GM19238 (cell line): ENCODE results near the gene DGAT2.

Source experiments
- DNase-seq: peaks from one replicate; pipeline ENCODE4 v3.0.0; 2011; ENCODE audit warnings: low spot score; ENCODE audit not compliant: insufficient read length

DGAT2 gene

DNA sequence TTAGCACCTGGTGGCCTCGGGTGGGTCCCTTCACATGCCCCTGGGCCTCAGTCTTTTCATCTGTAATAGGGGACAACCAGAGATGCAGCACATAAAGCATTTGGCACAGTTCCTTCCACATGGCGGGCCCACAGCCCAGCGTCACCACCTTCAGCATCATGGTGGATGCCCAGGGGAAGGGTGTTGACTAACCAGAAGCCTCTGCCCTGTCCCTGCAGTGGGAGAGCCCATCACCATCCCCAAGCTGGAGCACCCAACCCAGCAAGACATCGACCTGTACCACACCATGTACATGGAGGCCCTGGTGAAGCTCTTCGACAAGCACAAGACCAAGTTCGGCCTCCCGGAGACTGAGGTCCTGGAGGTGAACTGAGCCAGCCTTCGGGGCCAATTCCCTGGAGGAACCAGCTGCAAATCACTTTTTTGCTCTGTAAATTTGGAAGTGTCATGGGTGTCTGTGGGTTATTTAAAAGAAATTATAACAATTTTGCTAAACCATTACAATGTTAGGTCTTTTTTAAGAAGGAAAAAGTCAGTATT lies 31.6 kb downstream of the DGAT2 start:
- DNase-seq, result no peak

- no peak for DNase-seq
Observed at GRCh38 chr11:75800728-75801361, 32.3 kb downstream of the DGAT2 start.

GRCh38 chr11:75801362-75802020 lies 32.9 kb downstream of the DGAT2 start:
- DNase-seq, result peak; percentile 30

DNA sequence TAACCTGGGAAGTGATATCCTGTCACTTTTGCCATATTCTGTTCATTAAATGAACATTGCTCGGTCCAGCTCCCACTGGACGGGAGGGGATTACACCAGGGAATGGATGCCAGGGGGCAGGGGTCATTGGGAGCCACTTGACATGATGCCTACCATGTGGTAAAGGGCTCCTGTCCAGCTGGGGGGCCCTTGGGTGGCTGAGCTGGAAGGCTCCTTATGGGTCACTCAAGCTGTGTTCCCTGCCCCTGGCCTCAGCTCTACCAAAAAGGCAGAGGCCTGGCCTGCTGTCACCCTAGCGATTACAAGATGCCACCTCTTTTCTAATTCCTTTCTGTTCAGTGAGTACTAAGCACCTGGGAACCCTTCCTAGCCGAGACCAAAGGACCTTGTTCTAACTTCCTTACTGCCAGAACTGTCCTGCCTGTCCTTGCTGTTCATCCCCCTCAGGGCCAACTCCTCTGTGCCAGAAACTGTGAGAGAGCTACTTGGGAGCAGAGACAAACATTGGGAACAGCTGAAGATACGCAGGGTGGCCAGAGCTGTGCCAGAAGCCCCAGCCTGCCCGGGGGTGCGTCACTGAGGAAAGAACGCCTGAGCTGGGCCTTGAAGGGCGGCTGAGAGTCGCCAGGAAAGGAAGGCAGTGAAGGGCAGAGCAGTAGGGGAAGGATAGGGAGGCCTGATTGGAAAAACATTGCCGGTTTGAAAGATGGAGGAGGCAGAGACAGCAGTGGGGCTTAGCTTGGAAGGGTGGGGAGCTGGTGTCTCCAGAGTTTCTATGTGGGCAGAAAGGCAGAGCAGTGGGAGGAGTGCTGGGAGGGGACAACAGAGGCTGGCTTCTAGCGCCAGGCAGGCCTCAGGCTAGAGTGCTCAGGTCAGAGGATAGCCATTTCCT lies 33.7 kb downstream of the DGAT2 start:
- no peak for DNase-seq

GRCh38 chr11:75802913-75803820 lies 34.6 kb downstream of the DGAT2 start:
- DNase-seq, result peak; percentile 68

- DNase-seq, result no peak
Observed at GRCh38 chr11:75809111-75809510, 40.5 kb downstream of the DGAT2 start.

DNA sequence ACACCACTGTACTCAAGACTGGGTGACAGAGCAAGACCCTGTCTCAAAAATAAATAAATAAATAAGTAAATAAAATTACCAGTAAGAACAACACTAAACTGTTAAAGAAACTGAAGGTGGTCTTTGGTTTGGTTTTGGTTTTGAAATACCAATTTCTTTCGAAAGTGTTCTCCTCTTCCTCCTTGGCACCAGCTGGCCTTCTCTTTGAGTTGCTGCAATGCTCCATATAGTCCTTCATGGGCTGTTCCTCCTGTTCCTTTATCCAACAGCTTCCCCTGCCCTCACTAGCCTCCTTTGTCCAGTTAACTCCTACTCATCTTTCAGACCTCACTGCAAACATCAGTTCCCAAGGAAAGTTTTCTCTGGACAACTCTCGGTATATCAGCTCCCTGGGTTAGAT lies 41.4 kb downstream of the DGAT2 start:
- no peak for DNase-seq

- no peak for DNase-seq
Observed at GRCh38 chr11:75810637-75811390, 42.2 kb downstream of the DGAT2 start.

DNA sequence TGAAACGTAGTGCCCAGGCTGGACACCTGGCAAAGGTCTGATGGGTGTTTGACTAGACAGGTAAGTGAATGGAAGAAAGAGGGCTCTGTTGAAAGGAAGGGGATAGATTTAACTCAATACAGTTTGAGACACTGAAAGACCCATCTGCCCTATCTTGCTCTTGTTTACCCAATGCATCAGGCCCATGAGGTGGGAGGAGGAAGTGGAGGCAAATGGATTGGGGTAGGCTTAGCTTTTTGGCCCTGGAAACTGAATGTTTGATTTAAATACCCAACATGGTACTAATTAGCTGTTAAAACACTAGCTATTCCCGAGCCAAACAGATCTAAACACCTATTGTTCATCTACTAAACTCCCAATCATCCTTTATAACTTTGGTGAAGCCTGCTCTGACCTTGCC lies 42.9 kb downstream of the DGAT2 start:
- DNase-seq, result no peak

GRCh38 chr11:75812542-75813040 lies 44.0 kb downstream of the DGAT2 start:
- DNase-seq, result no peak

GRCh38 chr11:75813124-75813523 lies 44.5 kb downstream of the DGAT2 start:
- DNase-seq, result no peak

DNA sequence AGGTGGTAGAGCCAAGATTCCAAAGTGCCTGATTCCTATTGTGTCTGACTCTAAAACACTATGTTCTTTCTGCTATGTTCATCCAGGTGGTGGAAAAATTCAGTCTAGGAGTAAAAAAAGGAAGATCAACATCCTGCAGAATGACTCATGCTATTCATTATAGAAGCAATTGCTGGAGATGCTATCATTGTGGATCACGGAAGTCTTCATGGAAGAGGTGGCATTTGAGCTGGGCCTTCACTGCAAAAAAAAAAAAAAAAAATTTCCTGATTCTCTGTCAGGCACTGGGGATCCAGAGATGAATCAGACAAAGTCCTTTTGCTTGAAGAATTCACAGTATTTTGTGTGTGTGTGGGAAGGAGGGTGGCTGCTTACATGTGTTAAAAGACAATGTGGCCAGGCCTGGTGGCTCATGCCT lies 45.1 kb downstream of the DGAT2 start:
- DNase-seq, result no peak

DNA sequence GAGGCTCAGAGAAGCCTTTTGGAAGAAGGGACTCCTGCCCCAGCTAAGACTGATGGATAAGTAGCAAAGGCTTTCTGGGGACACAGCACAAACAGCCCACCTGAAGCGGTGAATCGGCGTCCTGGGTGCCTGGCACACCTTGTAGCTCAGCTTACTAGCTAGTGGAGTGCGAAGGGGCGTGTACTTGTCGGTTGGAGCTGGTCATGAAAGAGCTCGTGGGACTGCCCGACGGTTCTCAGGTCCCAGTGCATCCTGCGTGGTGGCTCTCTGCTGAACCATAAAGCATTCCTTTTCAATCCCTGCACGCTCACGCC lies 45.7 kb downstream of the DGAT2 start:
- DNase-seq, result no peak

DNA sequence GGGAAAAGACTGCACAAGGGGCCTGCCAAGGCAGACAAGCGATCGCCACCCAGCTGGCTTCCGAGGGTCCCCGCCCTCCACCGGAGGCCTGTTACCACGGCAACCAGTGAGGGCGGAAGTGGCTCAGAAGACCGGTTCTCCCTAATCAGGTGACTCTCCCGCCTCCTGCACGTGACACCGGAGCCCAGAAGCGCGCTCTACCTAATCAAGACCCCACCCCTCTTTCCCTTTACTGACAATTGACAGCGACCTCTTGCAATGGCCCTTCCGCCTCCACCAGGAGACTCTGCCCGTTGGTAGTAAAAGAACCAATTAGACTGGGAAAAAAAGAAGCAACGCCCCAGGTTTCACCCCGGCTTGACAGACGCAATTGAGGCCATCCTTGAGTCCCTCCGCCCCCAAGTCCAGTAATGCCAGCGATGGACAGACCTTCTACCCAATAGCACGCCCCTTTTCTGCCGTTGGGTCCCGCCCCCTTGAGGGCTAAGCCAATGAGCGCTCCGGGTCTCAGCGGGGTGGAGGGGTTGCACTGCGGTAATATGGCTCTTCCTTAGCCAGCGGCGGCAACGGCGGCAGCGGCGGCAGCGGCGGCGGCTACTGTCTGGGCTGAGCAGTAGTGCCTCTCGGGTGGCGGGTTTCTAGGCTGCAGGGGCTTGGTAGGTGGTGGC lies 46.2 kb downstream of the DGAT2 start, which contains the start of gene UVRAG:
UVRAG (plus strand) TSS at position 534 of the 668 bp plus-strand sequence. CDS start 198 bp downstream, outside the sequence.
- peak; percentile 90 for DNase-seq

GRCh38 chr11:75815345-75816168 lies 47.0 kb downstream of the DGAT2 start:
- peak; percentile 42 for DNase-seq

DNA sequence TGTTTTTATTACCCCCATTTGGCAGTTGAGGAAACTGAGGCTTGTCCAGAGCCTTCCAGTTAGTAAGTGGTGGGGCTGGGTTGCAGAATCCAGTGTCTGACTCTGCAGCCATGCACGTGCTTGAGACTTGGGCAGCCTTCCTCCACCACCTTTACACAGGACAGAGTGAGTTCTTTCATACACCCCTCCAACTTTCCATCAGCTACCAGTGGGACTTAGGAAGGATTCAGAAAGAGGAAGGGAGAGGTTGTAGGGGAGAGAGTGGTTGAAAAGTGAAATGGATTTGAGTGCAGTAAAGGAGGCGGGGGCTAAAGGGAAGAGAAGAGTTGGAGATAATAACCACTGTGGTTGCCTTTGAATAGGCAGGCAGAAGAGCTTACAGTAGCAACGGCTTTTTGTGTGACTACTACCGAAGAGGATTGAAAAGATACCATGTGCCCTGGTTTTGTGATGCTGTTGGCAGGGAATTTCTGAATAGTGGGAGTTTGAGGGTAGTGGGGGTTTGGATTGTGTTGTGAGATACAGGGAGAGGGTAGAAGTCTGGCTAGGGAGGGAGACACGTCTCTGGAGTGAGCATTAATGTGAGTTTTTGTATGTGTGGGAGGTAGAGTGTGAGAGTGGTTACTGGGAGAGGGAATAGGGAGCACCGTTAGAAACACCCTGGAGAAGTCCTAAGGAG lies 48.1 kb downstream of the DGAT2 start:
- no peak for DNase-seq

- no peak for DNase-seq
Observed at GRCh38 chr11:75820645-75821044, 52.1 kb downstream of the DGAT2 start.

GRCh38 chr11:75821202-75821601 lies 52.6 kb downstream of the DGAT2 start:
- DNase-seq, result no peak
